ENCODE measurements around the gene PKP1.

PKP1 gene

DNA sequence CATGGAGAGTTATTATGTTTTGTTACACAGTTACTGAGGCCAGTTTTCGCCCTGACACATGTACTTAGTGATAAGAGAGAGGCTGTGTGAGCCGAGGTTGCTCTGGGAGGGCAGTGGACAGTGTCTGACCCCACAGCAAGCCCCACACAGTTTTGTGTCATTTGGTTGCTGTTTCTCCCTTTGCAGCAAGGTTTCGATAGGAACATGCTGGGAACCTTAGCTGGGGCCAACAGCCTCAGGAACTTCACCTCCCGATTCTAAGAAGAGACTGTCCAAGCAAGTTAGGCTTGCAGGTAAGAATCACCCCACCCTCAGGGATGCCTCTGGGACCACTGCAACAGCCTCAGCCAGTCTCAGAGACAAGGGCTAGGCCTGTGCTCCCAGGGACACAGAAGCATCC, 45.3 kb downstream of the PKP1 start:
- DNase-seq (ENCODE audit: low spot score): no peak

- DNase-seq (ENCODE audit: low spot score): no peak
Observed at GRCh38 chr1:201329286-201329685, 46.0 kb downstream of the PKP1 start.

DNA sequence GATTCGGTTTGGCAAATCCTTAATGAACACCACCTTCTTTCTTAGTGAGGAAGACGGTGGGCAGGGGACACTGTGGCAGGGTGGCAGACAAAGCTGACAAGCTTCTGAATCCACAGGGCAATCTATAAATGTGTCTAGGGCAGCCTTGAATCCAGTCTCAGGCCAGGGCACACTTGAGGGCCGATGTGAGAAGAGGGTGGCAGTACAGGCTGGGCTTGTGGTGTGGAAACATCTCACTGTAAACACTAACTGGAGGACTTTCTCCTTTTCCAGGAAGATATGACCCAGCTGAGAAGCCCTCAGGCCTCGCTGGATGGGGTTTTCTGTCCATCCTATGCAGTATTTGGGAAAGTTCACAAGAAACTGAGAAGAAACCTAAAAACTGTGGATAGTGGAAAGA, 46.5 kb downstream of the PKP1 start:
- DNase-seq (ENCODE audit: low spot score): no peak

- no peak for DNase-seq (ENCODE audit: low spot score)
Observed at GRCh38 chr1:201330541-201330940, 47.2 kb downstream of the PKP1 start.

DNA sequence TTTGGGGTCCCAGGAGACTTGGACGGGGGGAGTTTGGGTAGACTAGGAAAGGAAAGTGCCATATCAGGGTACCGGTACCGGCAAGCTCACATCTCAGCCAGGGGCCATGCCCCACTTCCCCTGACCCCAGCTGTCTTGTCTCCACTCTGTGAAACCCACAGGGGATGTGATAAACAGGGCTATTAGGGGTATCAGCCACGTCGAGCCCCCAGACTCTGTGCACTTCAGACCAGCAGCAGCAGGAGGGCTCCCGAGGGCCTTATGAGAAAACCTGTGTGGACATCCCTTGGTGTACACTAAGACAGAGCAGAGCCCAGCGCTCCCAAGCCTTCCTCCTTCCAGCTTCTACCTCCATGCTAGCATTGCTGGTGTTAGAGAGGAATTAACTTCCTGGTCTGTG, 47.9 kb downstream of the PKP1 start:
- DNase-seq (ENCODE audit: low spot score): no peak

DNA sequence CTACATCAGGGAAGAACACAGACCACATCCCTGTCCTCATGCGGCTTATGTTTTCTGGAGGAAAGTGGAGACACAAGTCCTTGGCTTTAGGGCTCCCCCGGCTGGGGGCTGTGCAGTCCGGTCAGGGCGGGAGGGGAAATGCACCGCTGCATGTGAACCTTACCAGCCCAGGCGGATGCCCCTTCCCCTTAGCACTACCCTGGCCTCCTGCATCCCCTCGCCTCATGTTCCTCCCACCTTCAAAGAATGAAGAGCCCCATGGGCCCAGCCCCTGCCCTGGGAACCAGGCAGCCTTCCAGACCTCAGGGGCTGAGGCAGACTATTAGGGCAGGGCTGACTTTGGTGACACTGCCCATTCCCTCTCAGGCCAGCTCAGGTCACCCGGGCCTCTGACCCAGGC, 48.7 kb downstream of the PKP1 start:
- DNase-seq (ENCODE audit: low spot score): no peak

DNA sequence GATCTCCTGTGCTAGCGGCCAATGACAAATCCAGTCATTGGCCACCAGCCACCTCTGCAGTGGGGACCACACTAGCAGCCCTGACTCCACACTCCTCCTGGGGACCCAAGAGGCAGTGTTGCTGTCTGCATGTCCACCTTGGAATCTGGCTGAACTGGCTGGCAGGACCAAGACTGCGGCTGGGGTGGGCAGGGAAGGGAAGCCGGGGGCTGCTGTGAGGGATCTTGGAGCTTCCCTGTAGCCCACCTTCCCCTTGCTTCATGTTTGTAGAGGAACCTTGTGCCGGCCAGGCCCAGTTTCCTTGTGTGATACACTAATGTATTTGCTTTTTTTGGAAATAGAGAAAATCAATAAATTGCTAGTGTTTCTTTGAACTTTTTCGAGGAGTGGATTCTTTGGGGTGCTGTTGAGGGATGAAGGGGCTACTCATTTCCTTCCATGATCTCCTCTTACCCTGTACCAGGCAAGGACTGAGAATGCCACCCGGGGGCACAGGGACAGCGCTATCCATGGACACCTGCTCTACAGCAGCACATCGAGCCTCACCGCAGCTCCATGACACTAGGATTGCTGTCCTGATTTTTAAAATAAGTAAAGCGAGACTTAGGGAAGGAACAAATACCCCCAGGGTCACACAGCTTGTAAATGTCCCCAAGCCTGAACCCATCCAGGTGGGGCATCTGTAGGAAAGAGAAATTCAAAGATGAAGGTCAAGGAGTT, 49.5 kb downstream of the PKP1 start:
- no peak for DNase-seq (ENCODE audit: low spot score)

DNA sequence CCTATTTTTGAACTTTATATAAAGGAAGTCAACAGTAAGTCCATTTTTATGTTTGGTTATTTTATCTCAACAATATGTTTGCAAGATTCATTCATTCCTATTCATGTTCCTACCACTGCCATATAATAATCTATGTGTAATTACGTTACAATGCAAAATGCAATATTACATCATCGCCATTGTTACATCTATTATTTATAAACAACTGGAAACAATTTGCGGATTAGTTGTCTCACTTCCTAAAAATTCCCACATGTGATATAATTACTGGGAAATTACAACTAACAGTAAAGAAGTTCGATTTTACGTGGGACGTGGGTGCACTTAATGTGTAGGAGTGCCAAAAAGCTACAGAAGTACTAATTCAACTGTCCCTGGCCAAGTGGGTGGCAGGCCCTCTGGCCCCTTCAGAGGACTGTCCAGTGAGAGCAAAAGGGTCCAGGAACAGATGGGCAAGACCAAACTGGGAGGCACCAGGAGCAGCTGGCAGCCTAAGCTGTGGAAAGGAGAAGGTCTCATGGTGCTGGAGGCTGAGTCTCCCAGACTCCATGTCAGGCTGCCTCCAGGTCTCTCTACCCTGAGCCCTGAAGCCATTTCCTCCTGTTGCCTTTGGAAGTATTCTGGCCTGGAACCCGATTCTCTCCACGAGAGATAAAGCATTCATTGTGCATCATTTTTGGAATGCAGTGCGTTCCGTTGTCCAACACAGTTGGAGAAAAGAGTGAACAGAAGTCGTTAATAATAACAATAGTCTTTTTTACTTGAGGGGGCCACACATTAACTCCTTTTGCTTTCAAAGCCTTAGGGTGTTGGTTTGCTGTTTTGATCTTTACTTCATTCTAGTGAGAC, 51.2 kb downstream of the PKP1 start:
- DNase-seq (ENCODE audit: low spot score): no peak

- DNase-seq (ENCODE audit: low spot score): no peak
Observed at GRCh38 chr1:201335174-201335870, 52.0 kb downstream of the PKP1 start.

DNA sequence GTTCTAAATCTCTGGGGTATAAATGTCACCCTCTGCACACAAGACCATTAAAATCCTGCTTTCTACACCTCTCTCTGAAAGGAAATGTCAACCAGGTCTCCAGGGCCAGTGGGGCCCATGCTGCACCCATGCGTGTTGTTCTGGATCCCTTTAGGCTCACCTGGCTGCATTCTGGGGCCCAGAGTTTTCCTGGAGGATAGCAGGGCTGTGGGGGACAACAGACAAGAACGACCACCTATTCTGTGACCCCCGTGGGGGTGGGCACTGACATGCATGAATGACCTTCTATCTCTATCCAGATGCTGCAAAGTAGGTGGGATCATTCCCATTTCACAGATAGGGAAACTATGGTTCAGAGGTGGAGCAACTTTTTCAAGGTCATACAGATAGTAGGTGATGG, 52.6 kb downstream of the PKP1 start:
- no peak for DNase-seq (ENCODE audit: low spot score)

GRCh38 chr1:201336711-201337450, 53.6 kb downstream of the PKP1 start:
- DNase-seq (ENCODE audit: low spot score): no peak

DNA sequence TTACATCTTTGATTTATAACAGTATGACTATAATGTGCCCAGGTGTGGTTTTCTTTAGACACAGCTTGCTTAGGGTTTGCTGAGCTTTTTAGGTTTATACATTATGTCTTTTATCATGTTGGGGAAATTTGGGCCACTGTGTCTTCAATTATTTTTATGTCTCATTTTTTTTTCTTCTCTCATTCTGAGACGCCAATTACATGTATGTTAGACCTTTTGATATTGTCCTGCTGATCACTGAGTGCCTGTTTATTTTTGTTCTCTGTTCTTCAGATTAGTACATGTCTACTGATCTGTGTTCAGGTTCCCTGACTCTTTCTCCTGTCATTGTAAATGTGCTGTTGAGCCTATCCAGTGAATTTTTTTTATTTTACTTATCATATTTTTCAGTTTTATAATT, 58.1 kb downstream of the PKP1 start:
- DNase-seq (ENCODE audit: low spot score): no peak

DNA sequence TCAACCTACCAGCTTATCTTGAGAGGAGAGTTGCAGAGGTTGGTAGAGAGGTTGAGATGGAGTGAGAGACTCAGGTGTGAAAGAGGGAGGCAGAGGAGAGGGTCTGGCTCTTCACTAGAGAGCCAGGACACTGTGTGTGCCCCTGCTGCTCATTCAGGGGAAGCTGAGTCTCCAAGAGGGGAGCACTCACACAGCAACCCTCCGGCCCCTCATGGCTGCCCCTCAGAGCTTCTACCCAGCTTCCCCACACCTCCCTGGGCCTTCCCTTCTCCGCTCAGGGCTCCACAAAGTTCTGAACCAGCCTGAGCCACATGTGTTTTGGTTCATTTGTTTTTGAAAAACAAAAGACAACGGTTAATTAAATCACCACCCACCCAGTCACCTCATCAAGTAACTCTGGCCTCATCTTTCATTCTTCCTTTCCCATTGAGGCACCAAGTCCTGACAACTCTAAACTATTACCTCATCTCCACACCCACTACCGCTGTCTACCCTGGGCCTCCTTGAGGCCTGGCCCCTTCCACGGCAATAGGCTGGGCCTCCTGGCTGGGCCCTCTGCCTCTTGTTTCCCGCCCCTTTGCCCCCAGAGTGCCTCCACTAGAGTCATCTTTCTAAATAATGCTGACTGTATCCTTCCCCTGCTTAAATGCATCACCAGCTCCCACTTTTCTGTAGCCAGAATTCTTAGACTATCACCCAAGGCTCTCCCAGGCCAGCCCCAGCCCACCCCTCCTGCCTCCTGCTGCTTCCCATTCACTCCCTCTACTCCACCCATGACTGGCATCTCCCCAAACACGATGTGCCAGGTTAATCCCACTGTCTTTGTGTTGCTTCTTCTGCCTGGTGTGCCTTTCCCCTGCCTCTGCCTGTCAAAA, 61.1 kb downstream of the PKP1 start:
- no peak for DNase-seq (ENCODE audit: low spot score)

- DNase-seq (ENCODE audit: low spot score): no peak
Observed at GRCh38 chr1:201345081-201345355, 61.7 kb downstream of the PKP1 start.

DNA sequence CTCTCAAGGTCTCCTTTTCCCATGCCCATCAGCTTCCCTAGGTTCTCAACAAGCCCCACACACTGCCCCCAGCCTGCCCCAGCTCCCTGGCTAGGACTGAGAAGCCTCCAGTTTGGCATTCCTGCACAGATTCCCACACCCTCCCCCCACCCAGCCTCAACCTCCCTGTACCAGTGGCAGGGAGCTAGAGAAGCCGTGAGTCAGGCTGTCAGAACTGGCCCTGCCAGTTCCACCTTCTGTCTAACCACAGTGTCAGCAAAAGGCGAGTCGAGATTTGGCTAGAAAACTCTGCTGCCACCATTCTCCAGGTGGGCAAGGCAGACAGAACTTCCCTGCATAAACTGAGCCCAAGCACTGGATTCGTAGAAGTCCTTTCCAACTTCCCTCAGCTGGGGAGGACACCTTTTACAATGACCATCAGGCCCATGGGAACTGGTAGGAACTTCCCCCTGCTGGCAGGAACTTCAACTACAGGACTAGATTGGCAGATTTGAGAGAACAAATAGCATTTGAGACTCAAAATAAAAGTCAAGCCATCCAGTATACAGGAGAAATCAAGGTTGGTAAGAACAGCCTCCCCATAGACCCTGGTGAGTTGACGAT, 63.1 kb downstream of the PKP1 start:
- DNase-seq (ENCODE audit: low spot score): peak; percentile 60

DNA sequence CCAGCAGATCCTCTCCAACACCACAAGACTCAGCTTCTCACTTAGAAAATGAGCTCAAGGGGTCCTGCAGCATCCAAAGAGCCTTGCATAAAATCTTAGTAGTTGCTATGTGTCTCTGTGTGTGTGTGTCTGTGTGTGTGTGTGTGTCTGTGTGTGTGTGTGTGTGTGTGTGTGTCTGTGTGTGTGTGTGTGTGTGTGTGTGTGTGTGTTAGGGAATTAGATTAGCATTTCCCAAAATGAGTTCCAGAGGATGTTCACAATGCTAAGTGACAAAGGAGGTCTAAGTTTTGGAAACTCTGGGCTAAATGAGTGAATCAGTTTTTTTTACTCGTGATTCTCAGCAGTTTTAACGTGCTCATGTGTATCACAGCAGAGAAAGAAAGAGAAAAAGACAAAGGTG, 63.7 kb downstream of the PKP1 start:
- no peak for DNase-seq (ENCODE audit: low spot score)

- DNase-seq (ENCODE audit: low spot score): no peak
Observed at GRCh38 chr1:201347498-201348210, 64.3 kb downstream of the PKP1 start.

DNA sequence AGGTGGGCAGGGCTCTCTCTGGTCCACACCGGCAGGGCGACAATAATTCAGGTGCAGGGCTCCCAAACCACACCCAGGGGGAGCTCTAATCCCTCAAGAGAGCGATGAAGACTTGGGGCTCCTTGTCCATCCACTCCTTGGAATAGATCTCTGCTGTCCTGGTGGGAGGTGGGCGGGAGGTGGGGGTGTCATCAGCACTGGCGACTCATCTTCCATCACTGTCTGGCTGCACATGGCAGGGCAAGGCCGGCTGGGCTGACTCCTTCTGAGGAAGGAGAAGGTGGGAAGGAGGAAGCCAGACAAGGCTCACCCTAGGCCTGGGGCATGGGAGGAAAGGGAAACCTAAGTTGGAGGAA, 64.9 kb downstream of the PKP1 start:
- DNase-seq (ENCODE audit: low spot score): peak; percentile 53

DNA sequence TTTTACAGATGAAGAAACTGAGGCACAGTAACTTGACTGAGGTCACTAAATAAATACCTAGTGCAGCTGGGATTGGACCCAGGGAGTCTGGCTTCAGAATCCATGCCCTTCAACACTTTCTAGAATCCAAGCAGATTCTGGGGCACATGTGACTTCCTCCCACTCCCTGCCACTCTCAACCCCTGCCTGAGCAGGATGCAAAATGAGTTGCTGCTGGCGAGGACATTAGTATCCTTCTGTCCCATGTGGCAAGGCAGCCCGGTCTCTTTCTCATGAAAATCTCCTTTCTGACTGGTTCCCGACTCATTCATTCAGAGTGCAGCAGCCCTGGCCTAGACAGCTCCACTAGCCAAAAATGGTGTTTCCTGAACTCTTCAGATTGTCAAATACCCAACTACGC, 65.8 kb downstream of the PKP1 start:
- DNase-seq (ENCODE audit: low spot score): no peak

- DNase-seq (ENCODE audit: low spot score): no peak
Observed at GRCh38 chr1:201350361-201350725, 67.0 kb downstream of the PKP1 start.

- no peak for DNase-seq (ENCODE audit: low spot score)
Observed at GRCh38 chr1:201350884-201351283, 67.6 kb downstream of the PKP1 start.
